Right lung (tissue), 10 donors: ENCODE data around the gene IL27RA. TPM values are rescaled to one million over a fixed set of nuclear protein-coding genes. Genes with fewer than 3 reads are reported as not detected.

Source experiments
- DNase-seq, 2 donors: peaks; one replicate each; pipeline ENCODE4 v3.0.0-alpha.2; 2013
- long read RNA-seq, 8 donors: transcript quantifications; one replicate each; lab custom pipeline, GENCODE V29; 2026
- polyA plus RNA-seq, 5 donors: library from polyadenylated mRNA; unstranded; fragments of 120-200 nt; gene quantifications; one replicate each; pipeline versions ENCODE4 v1.2.1 to v1.2.3, GENCODE V29; 2013; ENCODE audit warnings: inconsistent platforms in 1 of 5, low replicate concordance in 1 of 5; ENCODE audit not compliant: insufficient read length in 5 of 5, insufficient read depth in 1 of 5

IL27RA gene
- 10 to 100 TPM in 1 of 5 donors, 1 to 10 TPM in 4; 6.1 to 11.6 (median 6.7) TPM for polyA plus RNA-seq
- long read RNA-seq, donor 1, partial matches to known transcripts, result 0 of 2 reads
- long read RNA-seq, donor 1, other reads (novel, unspliced or antisense), result 0 of 2 reads
- long read RNA-seq, donor 2, partial matches to known transcripts, result 0 of 3 reads
- long read RNA-seq, donor 2, other reads (novel, unspliced or antisense), result 0 of 3 reads
- long read RNA-seq, donor 3, partial matches to known transcripts, result 10 of 10 reads
- long read RNA-seq, donor 3, other reads (novel, unspliced or antisense), result 0 of 10 reads
- long read RNA-seq, donor 4, partial matches to known transcripts, result 0 of 10 reads
- long read RNA-seq, donor 4, other reads (novel, unspliced or antisense), result 9 of 10 reads
- long read RNA-seq, donor 5, transcript IL27RA-201 (14 exons, 2,962 nt), result major isoform, 5 of 5 reads
- long read RNA-seq, donor 5, partial matches to known transcripts, result 0 of 5 reads
- long read RNA-seq, donor 5, other reads (novel, unspliced or antisense), result 0 of 5 reads
- long read RNA-seq, donor 6, partial matches to known transcripts, result 0 of 3 reads
- long read RNA-seq, donor 6, other reads (novel, unspliced or antisense), result 0 of 3 reads
- long read RNA-seq, donor 7, partial matches to known transcripts, result 5 of 9 reads
- long read RNA-seq, donor 7, other reads (novel, unspliced or antisense), result 0 of 9 reads
- long read RNA-seq, donor 8, partial matches to known transcripts, result 0 of 2 reads
- long read RNA-seq, donor 8, other reads (novel, unspliced or antisense), result 0 of 2 reads

DNA sequence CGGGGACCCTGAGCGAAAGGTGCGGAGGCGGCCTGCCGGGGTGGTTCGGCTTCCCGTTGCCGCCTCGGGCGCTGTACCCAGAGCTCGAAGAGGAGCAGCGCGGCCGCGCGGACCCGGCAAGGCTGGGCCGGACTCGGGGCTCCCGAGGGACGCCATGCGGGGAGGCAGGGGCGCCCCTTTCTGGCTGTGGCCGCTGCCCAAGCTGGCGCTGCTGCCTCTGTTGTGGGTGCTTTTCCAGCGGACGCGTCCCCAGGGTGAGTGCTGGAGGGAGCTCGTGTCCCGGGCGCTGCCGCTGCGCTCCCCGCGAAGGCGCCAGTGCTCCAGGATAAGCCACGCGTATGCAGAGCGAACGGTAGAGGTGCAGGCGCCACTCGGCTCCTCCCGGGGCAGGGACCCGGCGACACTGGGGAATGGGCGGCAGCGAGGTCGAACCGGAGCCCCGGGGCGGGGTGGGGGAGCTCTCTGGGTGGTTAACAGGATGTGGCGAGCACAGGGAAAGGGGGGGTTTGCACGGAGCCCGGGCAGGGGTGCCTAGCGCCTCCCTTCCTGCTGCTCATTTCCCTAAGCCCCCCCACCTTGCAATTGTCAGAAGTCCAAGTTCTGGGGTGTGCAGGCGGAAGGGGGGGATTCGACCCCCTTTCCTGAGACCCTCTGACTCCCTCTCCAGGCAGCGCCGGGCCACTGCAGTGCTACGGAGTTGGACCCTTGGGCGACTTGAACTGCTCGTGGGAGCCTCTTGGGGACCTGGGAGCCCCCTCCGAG, at the start of gene IL27RA:
IL27RA (plus strand) TSS at position 44 of the 762 bp plus-strand sequence; CDS start at position 155, 111 bp downstream.
- DNase-seq, result peak; percentile 46 to 52

DNA sequence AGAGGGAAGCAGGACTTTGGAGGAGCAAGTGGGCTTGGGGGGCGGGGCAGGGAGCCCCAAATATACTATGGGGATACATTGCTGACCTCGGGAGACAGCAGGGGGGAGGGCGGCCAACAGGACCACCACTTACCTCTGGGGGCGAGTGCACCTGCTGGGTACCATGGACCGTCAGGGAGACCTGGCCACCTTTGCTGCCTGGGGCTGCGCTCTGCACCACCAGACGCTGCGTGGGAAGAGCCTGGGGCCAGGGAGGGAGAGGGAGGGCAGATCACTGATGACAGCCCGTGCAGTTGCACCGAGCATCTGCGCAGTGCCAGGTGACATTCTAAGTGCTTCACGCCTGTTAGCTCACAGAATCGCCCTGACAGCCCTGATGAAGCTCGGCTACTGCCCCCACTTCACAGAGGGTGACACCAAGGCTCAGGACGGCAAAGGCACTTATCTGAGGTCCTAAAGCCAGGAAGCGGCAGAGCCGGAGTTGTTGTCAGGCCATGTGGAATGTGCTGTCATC, 49.5 kb upstream of the IL27RA start:
- DNase-seq, result no peak

- no peak for DNase-seq
These were observed 48.8 kb upstream of the IL27RA start for GRCh38 chr19:13982773-13983172.

DNA sequence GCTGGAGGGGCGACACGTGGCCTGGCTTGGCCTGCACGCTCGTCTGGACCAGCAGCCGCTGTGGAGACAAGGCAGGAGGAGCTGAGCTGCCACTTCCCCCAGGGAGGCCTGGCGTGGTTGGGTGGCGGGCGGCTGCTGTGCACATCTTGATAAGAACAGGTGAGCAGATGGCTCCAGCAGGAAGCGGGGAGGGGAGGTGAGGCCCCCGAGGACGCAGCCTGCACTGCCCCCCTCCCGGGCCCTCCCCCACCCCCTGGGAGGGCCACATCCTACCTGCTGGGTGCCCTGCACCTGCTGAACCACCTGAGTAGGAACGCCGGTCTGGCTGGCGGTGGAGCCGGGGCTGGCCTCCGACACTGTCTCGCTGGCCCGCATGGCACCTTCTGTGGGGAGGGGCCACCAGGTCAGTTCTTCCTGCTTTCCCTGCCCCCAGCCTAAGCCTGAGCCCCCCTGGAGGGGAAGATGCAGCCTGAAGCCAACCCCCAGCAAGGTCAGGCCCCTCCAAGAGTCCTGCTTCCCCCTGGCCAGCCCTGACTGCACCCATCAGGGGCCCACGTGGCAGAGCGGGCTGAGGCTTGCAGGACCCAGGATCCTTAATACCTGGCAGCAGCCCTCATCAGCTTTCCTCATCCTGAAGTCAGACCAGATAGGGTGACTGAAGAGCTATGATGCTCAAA, 48.2 kb upstream of the IL27RA start:
- no peak for DNase-seq

GRCh38 chr19:13984186-13984585, 47.4 kb upstream of the IL27RA start:
- no peak for DNase-seq

DNA sequence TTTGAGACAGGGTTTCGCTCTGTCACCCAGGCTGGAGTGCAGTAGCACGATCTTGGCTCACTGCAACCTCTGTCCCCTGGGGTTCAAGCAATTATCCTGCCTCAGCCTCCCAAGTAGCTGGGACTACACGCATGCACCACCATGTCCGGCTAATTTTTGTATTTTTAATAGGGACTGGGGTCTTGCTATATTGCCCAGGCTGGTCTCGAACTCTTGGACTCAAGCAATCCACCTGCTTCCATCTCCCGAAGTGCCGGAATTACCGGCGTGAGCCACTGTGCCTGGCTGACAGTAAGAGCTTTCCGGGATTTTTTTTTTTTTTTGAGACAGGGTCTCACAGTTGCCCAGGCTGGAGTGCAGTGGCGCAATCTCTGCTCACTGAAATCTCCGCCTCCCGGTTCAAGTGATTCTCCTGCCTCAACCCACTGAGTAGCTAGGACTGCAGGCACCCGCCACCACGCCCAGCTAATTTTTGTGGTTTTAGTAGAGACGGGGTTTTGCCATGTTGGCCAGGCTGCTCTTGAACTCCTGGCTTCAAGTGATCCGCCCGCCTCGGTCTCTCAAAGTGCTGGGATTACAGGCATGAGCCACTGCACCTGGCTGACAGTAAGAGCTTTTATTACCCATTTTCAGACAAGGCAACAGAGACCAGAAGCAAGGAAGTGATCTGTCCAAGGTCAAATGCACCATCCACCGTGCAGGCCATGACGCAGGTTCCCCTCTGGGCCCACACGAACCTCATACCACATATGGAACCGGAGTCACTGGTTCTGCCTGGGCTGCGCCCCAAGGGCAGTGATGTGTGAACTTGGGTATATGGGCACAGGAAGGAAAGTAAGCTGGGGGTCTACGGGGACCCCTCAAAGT, 46.5 kb upstream of the IL27RA start:
- DNase-seq, result no peak

GRCh38 chr19:13985771-13986347, 45.7 kb upstream of the IL27RA start:
- no peak for DNase-seq

DNA sequence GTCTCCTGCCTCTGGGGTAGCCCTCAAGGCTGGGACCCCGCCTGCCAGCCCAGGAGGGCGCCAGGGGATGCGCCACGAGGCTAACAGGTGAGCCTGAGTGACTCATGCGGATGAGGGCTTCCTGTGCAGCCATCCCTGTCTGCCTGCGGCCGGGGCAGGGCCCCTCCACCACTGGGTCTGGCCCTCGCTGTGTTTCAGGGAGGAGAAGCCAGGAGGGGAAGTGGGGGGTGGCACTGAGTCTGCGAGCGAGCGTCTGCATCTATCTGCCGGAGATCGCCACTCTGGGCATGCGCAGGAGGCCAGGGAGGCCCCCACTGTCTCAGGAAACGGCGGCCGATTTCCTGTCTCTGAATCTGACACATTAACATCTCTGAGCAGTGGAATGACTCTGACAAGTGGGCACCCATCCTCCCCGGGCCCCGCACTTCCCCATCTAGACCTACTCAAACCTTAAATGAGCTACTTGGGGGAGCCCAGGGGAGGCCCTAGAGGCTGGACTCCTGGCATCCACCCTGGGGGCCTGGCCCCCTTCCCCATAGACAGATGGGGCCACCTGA, 45.1 kb upstream of the IL27RA start:
- peak; percentile 64 to 66 for DNase-seq

DNA sequence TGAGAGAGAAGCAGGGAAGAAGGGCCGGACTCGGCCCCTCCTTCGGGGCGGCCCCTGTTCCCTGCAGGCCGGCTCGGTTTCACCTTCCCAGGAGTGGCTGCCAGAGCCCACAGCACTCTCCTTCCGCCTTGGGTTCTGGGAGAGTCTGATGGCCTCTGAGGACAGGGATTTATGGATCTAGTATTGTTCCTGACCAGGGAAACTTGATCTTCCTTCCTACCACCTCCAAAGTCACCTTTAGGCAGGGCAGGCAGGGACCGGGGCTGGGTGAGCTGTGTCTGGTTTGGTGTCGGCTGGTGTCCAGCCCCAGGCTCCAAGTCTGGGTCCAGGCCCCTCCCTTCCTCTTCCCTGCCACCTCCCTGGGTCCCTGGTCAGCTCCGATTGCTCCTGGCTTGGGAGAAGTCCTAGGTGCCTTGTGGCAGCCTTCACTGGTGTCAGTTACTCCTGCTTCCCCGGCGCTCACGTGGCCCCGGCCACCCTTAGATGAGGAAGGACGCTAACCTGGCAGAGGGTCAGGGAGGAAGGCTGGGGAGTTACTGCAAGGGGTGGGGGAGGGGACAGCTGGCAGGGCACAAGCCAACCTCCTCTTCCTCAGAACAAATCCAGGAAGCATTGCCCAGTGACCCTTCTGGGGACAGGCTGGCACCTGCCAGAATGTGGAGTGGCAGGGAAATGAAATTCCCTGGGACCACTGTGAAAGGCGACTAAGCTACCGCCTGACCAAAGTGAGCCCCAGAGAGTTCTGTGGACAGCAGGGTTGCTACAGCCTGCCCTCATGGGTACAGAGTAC, 44.3 kb upstream of the IL27RA start:
- DNase-seq, result no peak

DNA sequence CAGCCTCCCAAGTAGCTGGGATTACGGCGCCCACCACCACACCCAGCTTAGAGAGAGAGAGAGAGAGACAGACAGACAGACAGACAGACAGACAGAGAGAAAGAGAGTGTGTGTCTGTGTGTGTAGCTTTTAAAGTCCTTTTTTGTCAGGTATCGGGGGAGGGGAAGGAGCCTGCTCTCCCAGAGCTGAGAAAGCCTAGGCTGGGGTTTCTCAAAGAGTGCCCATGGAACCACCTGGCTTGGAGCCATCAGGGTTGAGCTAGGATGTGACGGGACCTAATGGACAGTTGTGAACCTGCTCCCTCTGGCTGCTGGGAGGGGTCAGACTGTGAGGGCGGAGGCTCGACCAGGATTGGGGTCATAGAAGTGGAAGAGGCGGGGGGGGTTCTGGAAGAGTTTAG, 42.1 kb upstream of the IL27RA start:
- DNase-seq, result no peak

DNA sequence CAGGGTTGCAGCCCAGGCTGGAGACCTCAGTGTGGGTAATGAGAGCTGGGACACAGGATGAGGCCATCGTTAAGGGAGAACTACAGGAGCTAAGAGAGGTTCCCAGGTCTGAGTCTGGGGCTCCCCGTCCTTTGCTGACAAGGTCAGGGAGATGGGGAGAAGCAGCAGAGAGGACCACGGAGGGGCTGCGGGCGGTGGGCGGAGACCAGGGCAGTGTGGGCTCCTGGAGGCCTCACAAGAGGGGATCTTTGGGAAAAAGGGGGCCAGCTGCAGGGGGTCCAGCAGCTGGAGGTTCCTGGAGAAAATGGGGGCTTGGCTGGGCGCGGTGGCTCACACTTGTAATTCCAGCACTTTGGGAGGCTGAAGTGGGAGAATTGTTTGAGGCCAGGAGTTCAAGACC, 41.5 kb upstream of the IL27RA start:
- DNase-seq, result no peak

GRCh38 chr19:13992025-13992424, 39.5 kb upstream of the IL27RA start:
- DNase-seq, result no peak

DNA sequence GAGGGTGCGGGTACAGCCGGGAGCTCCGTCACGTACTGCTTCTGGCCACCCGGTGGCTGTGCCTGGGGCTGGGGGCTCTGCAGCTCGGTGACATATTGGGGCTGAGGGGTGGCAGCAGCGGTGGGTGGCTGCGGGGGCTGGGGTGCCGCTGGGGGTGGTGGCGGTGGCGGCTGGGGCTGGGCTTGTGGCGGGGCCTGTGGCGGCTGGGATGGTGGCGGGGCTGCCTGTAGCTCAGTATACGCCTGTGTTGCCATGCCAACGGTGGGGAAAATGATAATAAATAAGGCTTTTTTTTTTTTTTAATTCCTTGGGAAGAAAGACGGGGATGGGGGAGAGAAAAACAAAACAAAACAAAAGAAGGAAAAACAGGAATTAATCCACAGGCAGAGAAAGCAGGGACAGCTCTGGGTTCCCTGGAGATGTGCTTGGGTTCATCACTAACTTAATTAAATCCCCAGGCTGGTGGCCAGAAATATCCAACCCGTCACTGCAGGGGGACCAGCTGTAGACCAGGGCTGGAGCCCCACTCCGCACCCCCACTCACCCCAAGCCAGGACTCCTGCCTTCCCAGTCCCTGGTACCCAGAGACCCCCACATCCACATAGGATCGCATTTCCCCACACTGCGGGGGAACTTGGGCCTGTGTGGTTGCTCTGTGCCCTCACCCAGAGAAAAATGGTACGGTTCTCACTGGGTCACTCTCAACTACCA, 37.8 kb upstream of the IL27RA start:
- no peak for DNase-seq

- DNase-seq, result no peak
These were observed 36.4 kb upstream of the IL27RA start for GRCh38 chr19:13995017-13995728.

DNA sequence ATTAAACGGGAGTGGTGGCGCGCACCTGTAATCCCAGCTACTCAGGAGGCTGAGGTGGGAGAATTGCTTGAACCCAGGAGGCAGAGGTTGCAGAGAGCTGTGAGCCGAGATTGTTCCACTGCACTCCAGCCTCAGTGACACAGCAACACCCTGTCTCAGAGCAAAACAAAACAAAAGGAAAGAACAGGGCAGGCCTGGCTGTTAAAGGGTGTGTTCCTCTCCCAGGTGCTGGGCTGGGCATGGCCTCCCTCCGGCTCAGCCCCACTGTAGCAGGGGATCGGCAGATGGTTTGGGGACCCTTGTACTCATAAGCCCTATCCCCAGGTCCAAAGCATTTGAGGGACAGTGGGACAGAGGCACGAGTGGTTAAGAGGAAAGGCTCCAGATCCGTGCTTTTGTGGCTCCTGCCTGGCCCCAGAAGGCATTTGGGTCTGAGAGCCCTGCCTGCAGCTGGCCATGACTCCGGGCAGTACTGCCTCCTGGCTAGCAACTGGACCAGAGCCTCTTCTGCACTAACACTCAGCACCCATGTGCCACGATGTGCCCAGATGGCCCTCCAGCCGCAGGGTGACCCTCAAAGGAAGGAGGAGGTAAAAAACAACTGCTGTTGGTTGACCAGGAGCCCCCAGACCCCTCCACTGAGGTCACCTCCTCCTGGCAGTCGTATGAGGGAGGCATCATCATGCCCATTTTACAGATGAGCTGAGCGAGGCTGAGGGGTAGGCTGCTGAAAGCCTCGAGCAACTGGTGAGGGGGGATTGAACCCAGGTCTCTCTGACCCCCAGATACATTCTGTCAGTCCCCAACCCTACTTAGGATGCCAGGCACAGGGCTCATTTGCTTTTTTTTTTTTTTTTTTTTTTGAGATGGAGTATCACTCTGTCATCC, 35.4 kb upstream of the IL27RA start:
- no peak for DNase-seq

GRCh38 chr19:13996928-13997630, 34.5 kb upstream of the IL27RA start:
- no peak for DNase-seq
